SU-DHL-6 (cell line): ENCODE data around the gene DNAJB14.

Source experiments
- H2AFZ ChIP-seq: fragments of 200-600 bp; sonication (generic); 2 replicates; pipeline ENCODE4 v1.6.1; 2014; ENCODE audit warnings: low read depth, mild to moderate bottlenecking, moderate library complexity, mixed read lengths, antibody characterized with exemption, low read length; ENCODE audit not compliant: severe bottlenecking
- H3F3A ChIP-seq: fragments of 200-600 bp; shearing (Covaris generic); 2 replicates; pipeline ENCODE4 v1.6.0; 2016; ENCODE audit warnings: antibody characterized with exemption, mild to moderate bottlenecking; ENCODE audit not compliant: insufficient read depth
- H3K27ac ChIP-seq: fragments of 200-600 bp; sonication (generic); 2 replicates; pipeline ENCODE4 v1.5.1; 2016; ENCODE audit warnings: low read depth, mild to moderate bottlenecking, low read length, moderate library complexity, mixed read lengths
- H3K27me3 ChIP-seq: fragments of 200-600 bp; sonication (generic), shearing (Covaris generic); 2 replicates; pipeline ENCODE4 v1.6.0; 2014; ENCODE audit warnings: mild to moderate bottlenecking, low read length
- H3K36me3 ChIP-seq: fragments of 200-600 bp; sonication (generic); 2 replicates; pipeline ENCODE4 v1.6.1; 2014; ENCODE audit warnings: mild to moderate bottlenecking, low read length, mixed read lengths
- H3K4me2 ChIP-seq: fragments of 300-600, 200-600 bp; shearing (Covaris generic), sonication (generic); 2 replicates; pipeline ENCODE4 v1.6.0; 2014; ENCODE audit warnings: low read length, low read depth, mild to moderate bottlenecking; ENCODE audit not compliant: poor library complexity, severe bottlenecking
- H3K4me3 ChIP-seq: fragments of 200-600 bp; sonication (generic); 2 replicates; pipeline ENCODE4 v1.5.1; 2014; ENCODE audit warnings: antibody characterized with exemption, low read length, mild to moderate bottlenecking, mixed read lengths; ENCODE audit not compliant: insufficient read depth, poor library complexity, severe bottlenecking
- H3K79me2 ChIP-seq: fragments of 200-600 bp; sonication (generic); 2 replicates; pipeline ENCODE4 v1.6.1; 2014; ENCODE audit warnings: mild to moderate bottlenecking, low read length, moderate library complexity; ENCODE audit not compliant: insufficient read depth
- H3K9ac ChIP-seq: fragments of 200-600 bp; sonication (generic); 2 replicates; pipeline ENCODE4 v1.7.0; 2014; ENCODE audit warnings: mild to moderate bottlenecking, low read length
- H3K9me2 ChIP-seq: fragments of 200-600 bp; sonication (generic); replicated peaks from 2 replicates; pipeline ENCODE4 v1.6.1; 2014; ENCODE audit warnings: low read length; ENCODE audit not compliant: insufficient read depth
- H3K9me3 ChIP-seq: fragments of 200-600 bp; sonication (generic); 2 replicates; pipeline ENCODE4 v1.6.1; 2014; ENCODE audit warnings: low read length, mixed read lengths; ENCODE audit not compliant: insufficient read depth
- H4K20me1 ChIP-seq: fragments of 200-600 bp; sonication (generic); 2 replicates; pipeline ENCODE4 v1.6.1; 2014; ENCODE audit warnings: low read depth, mild to moderate bottlenecking, antibody characterized with exemption, low read length, moderate library complexity, mixed read lengths
- EZH2phosphoT487 ChIP-seq: fragments of 200-600 bp; sonication (generic), shearing (Covaris generic); conservative IDR thresholded peaks from 2 replicates; pipeline ENCODE4 v1.6.1; 2018; ENCODE audit warnings: mild to moderate bottlenecking, antibody characterized with exemption, low read length, moderate library complexity, mixed read lengths
- TF ChIP-seq, protein P1 (sequence below): fragments of 200-600 bp; sonication (generic); IDR thresholded peaks from one replicate; pipeline ENCODE4 v1.5.1; 2017; ENCODE audit warnings: antibody characterized with exemption, mild to moderate bottlenecking, low read length, moderate library complexity; ENCODE audit not compliant: insufficient read depth, poor library complexity, severe bottlenecking

DNAJB14 gene

DNA sequence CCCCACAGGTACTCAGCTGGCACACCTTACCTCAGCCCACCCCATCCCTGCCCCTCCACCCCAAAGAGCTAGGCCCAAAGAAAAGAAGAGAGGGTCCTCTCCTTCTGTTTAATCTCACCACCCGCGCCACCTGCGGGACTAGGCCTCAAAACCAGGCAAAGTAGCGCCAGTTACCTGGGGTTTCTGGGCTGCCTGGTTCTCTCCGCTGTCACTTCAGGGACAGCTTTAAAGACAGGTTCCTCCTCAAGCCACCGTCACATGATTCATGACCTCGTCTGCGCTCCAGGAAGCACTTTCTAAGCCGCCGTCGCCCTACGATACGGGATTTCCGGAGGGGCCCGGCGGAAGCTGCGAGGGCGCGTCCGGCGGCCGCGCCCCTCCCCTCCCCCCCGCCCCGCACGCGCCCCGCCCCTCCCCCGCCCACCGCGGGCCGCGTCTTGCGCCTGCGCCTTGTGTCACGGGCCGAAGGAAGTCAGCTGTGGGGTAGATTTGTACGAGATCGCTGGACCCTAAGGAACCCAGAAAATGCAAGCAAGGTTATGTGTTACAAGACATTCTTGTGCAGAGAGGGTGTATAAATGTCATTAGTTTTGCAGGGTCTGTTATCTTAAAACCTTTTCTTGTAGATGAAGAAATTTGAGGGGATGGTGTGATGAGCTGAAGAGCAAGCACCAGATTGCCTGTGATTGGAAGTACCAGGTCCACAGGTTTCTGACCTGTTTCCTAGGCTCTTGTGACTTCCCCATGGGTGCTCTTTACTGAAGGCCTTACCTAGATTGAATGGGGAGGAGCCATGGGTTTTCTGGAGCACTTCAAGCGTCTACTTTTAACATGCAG lies 52.0 kb downstream of the DNAJB14 start, which contains the start of gene LAMTOR3:
TSS of gene LAMTOR3 (minus strand) at position 267 of the 837 bp plus-strand sequence. CDS start 464 bp downstream, outside the sequence.
- peak within 1 kb of the TSS; percentile 70 for H3K4me2 ChIP-seq
- H3K79me2 ChIP-seq = peaks cover 21% of the 10 kb centered on the region
- no peaks in the 10 kb centered on the region for H3K9me3 ChIP-seq
- no peak for TF ChIP-seq EZH2phosphoT487
- TF ChIP-seq, protein P1, sequence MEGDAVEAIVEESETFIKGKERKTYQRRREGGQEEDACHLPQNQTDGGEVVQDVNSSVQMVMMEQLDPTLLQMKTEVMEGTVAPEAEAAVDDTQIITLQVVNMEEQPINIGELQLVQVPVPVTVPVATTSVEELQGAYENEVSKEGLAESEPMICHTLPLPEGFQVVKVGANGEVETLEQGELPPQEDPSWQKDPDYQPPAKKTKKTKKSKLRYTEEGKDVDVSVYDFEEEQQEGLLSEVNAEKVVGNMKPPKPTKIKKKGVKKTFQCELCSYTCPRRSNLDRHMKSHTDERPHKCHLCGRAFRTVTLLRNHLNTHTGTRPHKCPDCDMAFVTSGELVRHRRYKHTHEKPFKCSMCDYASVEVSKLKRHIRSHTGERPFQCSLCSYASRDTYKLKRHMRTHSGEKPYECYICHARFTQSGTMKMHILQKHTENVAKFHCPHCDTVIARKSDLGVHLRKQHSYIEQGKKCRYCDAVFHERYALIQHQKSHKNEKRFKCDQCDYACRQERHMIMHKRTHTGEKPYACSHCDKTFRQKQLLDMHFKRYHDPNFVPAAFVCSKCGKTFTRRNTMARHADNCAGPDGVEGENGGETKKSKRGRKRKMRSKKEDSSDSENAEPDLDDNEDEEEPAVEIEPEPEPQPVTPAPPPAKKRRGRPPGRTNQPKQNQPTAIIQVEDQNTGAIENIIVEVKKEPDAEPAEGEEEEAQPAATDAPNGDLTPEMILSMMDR = no peak
- H3K27ac ChIP-seq = peak within 1 kb of the TSS; percentile 56
- peak within 1 kb of the TSS; percentile 78 for H3K9ac ChIP-seq
- H2AFZ ChIP-seq = no peak within 1 kb of the TSS
- H3K9me2 ChIP-seq = no peaks in the 10 kb centered on the region
- peaks cover 16% of the 10 kb centered on the region; the same call in 1 of the 2 replicates for H3F3A ChIP-seq
- no peaks in the 10 kb centered on the region for H4K20me1 ChIP-seq
- H3K27me3 ChIP-seq = no peaks in the 10 kb centered on the region
- peak within 1 kb of the TSS; percentile 78 for H3K4me3 ChIP-seq
- no peaks in the 10 kb centered on the region for H3K36me3 ChIP-seq

GRCh38 chr4:99893839-99894160 lies 52.6 kb downstream of the DNAJB14 start:
- TF ChIP-seq EZH2phosphoT487 = no peak
- TF ChIP-seq, protein P1 = no peak

DNA sequence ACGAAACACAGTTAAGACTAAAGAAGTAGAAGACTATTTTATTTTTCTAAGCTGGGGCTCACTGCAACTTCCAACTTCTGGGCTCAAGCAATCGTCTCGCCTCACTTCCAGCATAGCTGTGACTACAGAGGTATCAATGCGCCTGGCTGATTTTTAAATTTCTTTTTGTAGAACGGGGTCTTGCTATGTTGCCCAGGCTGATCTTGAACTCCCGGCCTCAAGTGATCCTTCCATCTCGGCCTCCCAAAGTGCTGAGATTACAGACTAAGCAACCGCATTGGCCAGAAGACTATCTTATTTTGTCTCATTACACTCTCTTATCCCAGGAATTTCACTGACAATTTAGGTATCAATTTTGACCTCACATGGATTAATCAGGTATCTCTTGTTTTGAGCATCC lies 53.4 kb downstream of the DNAJB14 start:
- Histone ChIP-seq H3K27me3 (no peaks in the 10 kb centered on the region), H3K27ac (no peak overlapping the region), H2AFZ (no peak overlapping the region), H3F3A (peaks cover 16% of the 10 kb centered on the region; the same call in 1 of the 2 replicates), H3K9ac (peak overlapping the region; percentile 78), H3K4me3 (peak overlapping the region; percentile 78), H3K79me2 (peaks cover 25% of the 10 kb centered on the region), H3K9me3 (no peaks in the 10 kb centered on the region), H4K20me1 (no peaks in the 10 kb centered on the region), H3K36me3 (no peaks in the 10 kb centered on the region), H3K9me2 (no peaks in the 10 kb centered on the region), H3K4me2 (peak overlapping the region; percentile 70)
- TF ChIP-seq, protein P1 = no peak
- no peak for TF ChIP-seq EZH2phosphoT487

More at GRCh38 chr4:99893839-99894160, 52.6 kb downstream of the DNAJB14 start:
- Histone ChIP-seq H3K27ac (no peak overlapping the region), H3F3A (peaks cover 16% of the 10 kb centered on the region; the same call in 1 of the 2 replicates), H3K36me3 (no peaks in the 10 kb centered on the region), H3K4me3 (peak overlapping the region; percentile 78), H2AFZ (no peak overlapping the region), H3K4me2 (peak overlapping the region; percentile 70), H4K20me1 (no peaks in the 10 kb centered on the region), H3K9ac (peak overlapping the region; percentile 78), H3K9me3 (no peaks in the 10 kb centered on the region), H3K27me3 (no peaks in the 10 kb centered on the region), H3K9me2 (no peaks in the 10 kb centered on the region), H3K79me2 (peaks cover 21% of the 10 kb centered on the region)
